Spleen (tissue), 11 donors: ENCODE results near the gene SNX10. TPM values are rescaled to one million over a fixed set of nuclear protein-coding genes. Genes with fewer than 3 reads are reported as not detected.

Experiments
- DNase-seq: peaks from one replicate; pipeline ENCODE4 v3.0.0-alpha.2; 2020
- H3K27ac ChIP-seq, 8 donors: fragments of 200-600 bp; sonication (generic) in 7 of 8; 1 replicate in 4 of 8; 2 replicates in 4 of 8; pipeline versions ENCODE4 v1.5.0 to v1.8.0; 2016 to 2021; ENCODE audit warnings: inconsistent platforms in 4 of 8, mild to moderate bottlenecking in 4 of 8, moderate library complexity in 1 of 8
- H3K27me3 ChIP-seq, 7 donors: fragments of 200-600 bp; sonication (generic) in 6 of 7; replicated peaks in 1 of 7; 1 replicate in 4 of 7; 2 replicates in 3 of 7; pipeline versions ENCODE4 v1.5.0 to v1.8.0; 2016 to 2021; ENCODE audit warnings: inconsistent platforms in 3 of 7, mild to moderate bottlenecking in 1 of 7
- H3K36me3 ChIP-seq, 6 donors: fragments of 200-600 bp; sonication (generic) in 5 of 6; 1 replicate in 4 of 6; 2 replicates in 2 of 6; pipeline versions ENCODE4 v1.5.0 to v1.8.0; 2016 to 2021; ENCODE audit warnings: inconsistent platforms in 2 of 6
- H3K4me1 ChIP-seq, 6 donors: fragments of 200-600 bp; sonication (generic) in 5 of 6; 1 replicate in 3 of 6; 2 replicates in 3 of 6; pipeline versions ENCODE4 v1.5.0 to v1.8.0; 2016 to 2021; ENCODE audit warnings: inconsistent platforms in 3 of 6
- H3K4me3 ChIP-seq, 8 donors: fragments of 200-600 bp; sonication (generic) in 7 of 8; 1 replicate in 4 of 8; 2 replicates in 4 of 8; pipeline versions ENCODE4 v1.5.0 to v1.8.0; 2016 to 2021; ENCODE audit warnings: inconsistent platforms in 4 of 8, mild to moderate bottlenecking in 4 of 8, moderate library complexity in 2 of 8
- H3K9me3 ChIP-seq, 8 donors: fragments of 200-600 bp; sonication (generic) in 7 of 8; 1 replicate in 4 of 8; 2 replicates in 4 of 8; pipeline versions ENCODE4 v1.5.0 to v1.8.0; 2016 to 2021; ENCODE audit warnings: inconsistent platforms in 4 of 8
- POLR2A ChIP-seq, 3 donors: fragments of 450-650 bp; IDR thresholded peaks; one replicate each; pipeline ENCODE4 v1.5.1; 2017; ENCODE audit warnings: antibody characterized with exemption in 3 of 3, mild to moderate bottlenecking in 1 of 3
- POLR2AphosphoS5 ChIP-seq, 3 donors: sonication (generic); formaldehyde crosslinking; IDR thresholded peaks; one replicate each; pipeline ENCODE4 v1.5.1; 2017; ENCODE audit warnings: antibody characterized with exemption in 3 of 3
- WGBS, 5 donors: extraction: QIAGEN DNeasy Blood & Tissue Kit in 3 of 5; methylation state at CpG; one replicate each; pipeline versions ENCODE4 v1.1.5 to v1.1.7; 2013 to 2018; 5-methylcytosine and 5-hydroxymethylcytosine counted together
- intact Hi-C: fragments of 100-400 bp; cut with DNase I; formaldehyde crosslinking; loops from one replicate; pipeline ENCODE4 v1.15.0; 2023; ENCODE audit warnings: low total_unique reads
- polyA plus RNA-seq, 3 donors: library from polyadenylated mRNA; stranded (reverse); fragments of 200-250 nt; gene quantifications; one replicate each; pipeline ENCODE4 v1.2.1, GENCODE V29; 2013
- total RNA-seq, 7 donors: library from RNA; depleted of rRNA in 3 of 7; stranded (reverse); fragments of >200 nt in 3 of 7; fragmentation: NEBNext Ultra II Directional in 4 of 7; extraction: Animal tissue kit (Norgen Biotek cat#: 25700) in 4 of 7; gene quantifications; one replicate each; pipeline versions ENCODE4 v1.1.0 to v1.2.1, GENCODE V29; 2016 to 2021
- TF ChIP-seq, protein P1 (sequence below), 11 experiments: fragments of 200-600 bp in 7 of 11; fragments of 450-650 bp in 4 of 11; sonication (generic) in 4 of 11; IDR thresholded peaks in 8 of 11; conservative IDR thresholded peaks in 3 of 11; 1 replicate in 7 of 11; 2 replicates in 4 of 11; pipeline versions ENCODE4 v1.4.0 to v1.8.0; 2016 to 2021; ENCODE audit warnings: antibody characterized with exemption in 11 of 11, inconsistent platforms in 4 of 11, mild to moderate bottlenecking in 1 of 11
- donor health status: healthy with polysubstance abuse.
- donor health status: DM: no; HTN: no; CAD: no; lungs with moderate emphysema.
- donor health status: DM: no; HTN: no; CAD: no.
- donor health status: Bipolar disorder and iron deficiency.
- donor health status: healthy.
- donor health status: DM: no; HTN: no; CAD: no.
- donor health status: DM: yes; HTN: yes; CAD: no.

The SNX10 gene
- total and polyA plus RNA-seq, 10 donors = 20.8 to 46.3 (median 38.7) TPM

- intact Hi-C loops = no loop called here
- Histone ChIP-seq H3K4me1 (peaks cover 15 to 83% (median 51%) of the 10 kb centered on the region in 6 donors), H3K27me3 (no peaks in the 10 kb centered on the region), H3K27ac (peak overlapping the region in 4 of 8 donors; percentile 79 to 87 (median 84)), H3K36me3 (no peaks in the 10 kb centered on the region), H3K9me3 (peaks cover 0 to 5% (median 0%) of the 10 kb centered on the region in 8 donors), H3K4me3 (no peak overlapping the region)
- WGBS, 5 donors = 79 to 92% (median 91%) methylated on average over 4 of the region's 4 CpGs
- DNase-seq = no peak
- TF ChIP-seq POLR2A (IDR thresholded peaks at IDR 0.05) (no peak), POLR2AphosphoS5 (IDR thresholded peaks at IDR 0.05) (no peak)
- TF ChIP-seq, protein P1, sequence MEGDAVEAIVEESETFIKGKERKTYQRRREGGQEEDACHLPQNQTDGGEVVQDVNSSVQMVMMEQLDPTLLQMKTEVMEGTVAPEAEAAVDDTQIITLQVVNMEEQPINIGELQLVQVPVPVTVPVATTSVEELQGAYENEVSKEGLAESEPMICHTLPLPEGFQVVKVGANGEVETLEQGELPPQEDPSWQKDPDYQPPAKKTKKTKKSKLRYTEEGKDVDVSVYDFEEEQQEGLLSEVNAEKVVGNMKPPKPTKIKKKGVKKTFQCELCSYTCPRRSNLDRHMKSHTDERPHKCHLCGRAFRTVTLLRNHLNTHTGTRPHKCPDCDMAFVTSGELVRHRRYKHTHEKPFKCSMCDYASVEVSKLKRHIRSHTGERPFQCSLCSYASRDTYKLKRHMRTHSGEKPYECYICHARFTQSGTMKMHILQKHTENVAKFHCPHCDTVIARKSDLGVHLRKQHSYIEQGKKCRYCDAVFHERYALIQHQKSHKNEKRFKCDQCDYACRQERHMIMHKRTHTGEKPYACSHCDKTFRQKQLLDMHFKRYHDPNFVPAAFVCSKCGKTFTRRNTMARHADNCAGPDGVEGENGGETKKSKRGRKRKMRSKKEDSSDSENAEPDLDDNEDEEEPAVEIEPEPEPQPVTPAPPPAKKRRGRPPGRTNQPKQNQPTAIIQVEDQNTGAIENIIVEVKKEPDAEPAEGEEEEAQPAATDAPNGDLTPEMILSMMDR (IDR thresholded peaks at IDR 0.05 in 8 of 11, conservative IDR thresholded peaks at IDR 0.05 in 3 of 11) = no peak
Observed at GRCh38 chr7:26331113-26331512, 39.5 kb downstream of the SNX10 start.

DNA sequence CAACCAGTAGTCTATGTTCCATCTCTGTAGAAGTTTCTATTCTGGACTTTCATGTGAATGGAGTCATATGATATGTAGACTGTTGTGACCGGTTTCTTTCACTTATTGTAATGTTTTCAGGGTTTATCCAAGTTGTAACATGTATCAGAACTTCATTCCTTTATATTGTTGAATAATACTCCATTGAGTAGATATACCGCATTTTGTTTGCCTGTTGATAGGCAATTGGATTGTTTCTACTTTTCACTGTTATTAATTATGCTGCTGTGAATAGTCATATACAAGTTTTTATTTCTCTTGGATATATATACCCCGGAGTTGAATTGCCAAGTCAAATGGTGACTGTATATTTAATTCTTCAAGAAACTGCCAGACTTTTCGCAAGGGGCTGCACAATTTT is 40.1 kb downstream of the SNX10 start:
- H3K9me3 ChIP-seq = peaks cover 0 to 5% (median 0%) of the 10 kb centered on the region in 8 donors
- no peak for DNase-seq
- peaks cover 18 to 90% (median 58%) of the 10 kb centered on the region in 6 donors for H3K4me1 ChIP-seq
- WGBS, 5 donors = 73 to 93% (median 81%) methylated on average over 4 of the region's 4 CpGs
- H3K27ac ChIP-seq = peak overlapping the region in 4 of 8 donors; percentile 79 to 87 (median 84)
- TF ChIP-seq, protein P1 (IDR thresholded peaks at IDR 0.05 in 8 of 11, conservative IDR thresholded peaks at IDR 0.05 in 3 of 11) = no peak
- TF ChIP-seq POLR2AphosphoS5 (IDR thresholded peaks at IDR 0.05) (no peak), POLR2A (IDR thresholded peaks at IDR 0.05) (no peak)
- H3K27me3 ChIP-seq = no peaks in the 10 kb centered on the region
- intact Hi-C loops = no loop called here
- H3K4me3 ChIP-seq = no peak overlapping the region
- no peaks in the 10 kb centered on the region for H3K36me3 ChIP-seq

- TF ChIP-seq, protein P1 (IDR thresholded peaks at IDR 0.05 in 8 of 11, conservative IDR thresholded peaks at IDR 0.05 in 3 of 11) = no peak
- TF ChIP-seq POLR2AphosphoS5 (IDR thresholded peaks at IDR 0.05) = no peak
- TF ChIP-seq POLR2A (IDR thresholded peaks at IDR 0.05) = no peak
- DNase-seq = no peak
- H3K4me1 ChIP-seq = peaks cover 18 to 98% (median 63%) of the 10 kb centered on the region in 6 donors
Observed at GRCh38 chr7:26332698-26333097, 41.0 kb downstream of the SNX10 start.

GRCh38 chr7:26334166-26334859 is 42.7 kb downstream of the SNX10 start:
- H3K9me3 ChIP-seq = peaks cover 0 to 5% (median 0%) of the 10 kb centered on the region in 8 donors
- H3K36me3 ChIP-seq = no peaks in the 10 kb centered on the region
- TF ChIP-seq, protein P1 (IDR thresholded peaks at IDR 0.05 in 8 of 11, conservative IDR thresholded peaks at IDR 0.05 in 3 of 11) = no peak
- TF ChIP-seq POLR2A (IDR thresholded peaks at IDR 0.05) (no peak), POLR2AphosphoS5 (IDR thresholded peaks at IDR 0.05) (no peak)
- no peaks in the 10 kb centered on the region for H3K27me3 ChIP-seq
- no peak for DNase-seq
- H3K27ac ChIP-seq = peak overlapping the region; percentile 6 to 86 (median 73)
- 16 to 33% (median 25%) methylated on average over 1 of the region's 1 CpG for WGBS, 5 donors
- no peak overlapping the region for H3K4me3 ChIP-seq
- intact Hi-C loops = no loop called here
- peaks cover 18 to 96% (median 52%) of the 10 kb centered on the region in 6 donors for H3K4me1 ChIP-seq

More at GRCh38 chr7:26332698-26333097, 41.0 kb downstream of the SNX10 start:
- Histone ChIP-seq H3K27ac (peak overlapping the region in 3 of 8 donors; percentile 8 to 85 (median 21)), H3K4me3 (no peak overlapping the region), H3K27me3 (no peaks in the 10 kb centered on the region), H3K9me3 (peaks cover 0 to 5% (median 0%) of the 10 kb centered on the region in 8 donors), H3K36me3 (no peaks in the 10 kb centered on the region)
- intact Hi-C loops = no loop called here
- 53 to 77% (median 66%) methylated on average over 2 of the region's 2 CpGs for WGBS, 5 donors
